GM12864 (cell line): ENCODE measurements around the gene SLC17A2.

Source experiments
- DNase-seq: peaks from one replicate; pipeline ENCODE4 v3.0.0-alpha.2; 2011; ENCODE audit warnings: low read depth
- H3K4me3 ChIP-seq: 2 replicates; pipeline ENCODE4 v1.5.1; 2011; ENCODE audit warnings: mild to moderate bottlenecking, low read depth, low read length, control low read depth
- TF ChIP-seq, protein P1 (sequence below): IDR thresholded peaks from 2 replicates; pipeline ENCODE4 v1.5.1; 2011; ENCODE audit warnings: low read depth, mild to moderate bottlenecking, moderate library complexity, low read length, control low read depth, inconsistent platforms; ENCODE audit errors: missing control alignments

Gene SLC17A2

DNA sequence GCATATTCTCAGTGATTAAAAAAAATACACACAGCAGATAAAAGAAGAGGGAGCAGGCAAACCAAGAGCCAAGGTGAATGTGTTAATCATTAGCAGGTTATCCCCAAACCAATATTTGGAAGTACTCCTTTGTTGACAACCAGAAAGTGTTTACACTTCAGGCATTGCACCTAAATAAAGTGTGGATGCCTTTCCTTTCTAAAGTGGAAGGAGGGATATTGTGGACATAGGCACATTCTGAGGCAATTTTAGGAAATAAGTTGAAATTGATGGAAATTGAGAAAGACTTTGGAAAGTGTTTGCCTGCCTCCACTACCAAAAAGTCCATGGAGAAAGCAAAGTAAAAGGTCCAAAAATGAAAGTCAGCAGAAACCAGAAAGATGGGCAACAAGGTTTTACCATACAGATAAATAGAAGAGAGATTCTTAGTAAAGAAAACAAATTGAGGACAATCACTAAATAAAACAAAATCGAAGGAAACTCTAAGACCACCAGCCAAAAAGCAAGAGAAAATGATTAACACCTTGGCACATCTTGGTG lies 22.9 kb downstream of the SLC17A2 start:
- TF ChIP-seq, protein P1, sequence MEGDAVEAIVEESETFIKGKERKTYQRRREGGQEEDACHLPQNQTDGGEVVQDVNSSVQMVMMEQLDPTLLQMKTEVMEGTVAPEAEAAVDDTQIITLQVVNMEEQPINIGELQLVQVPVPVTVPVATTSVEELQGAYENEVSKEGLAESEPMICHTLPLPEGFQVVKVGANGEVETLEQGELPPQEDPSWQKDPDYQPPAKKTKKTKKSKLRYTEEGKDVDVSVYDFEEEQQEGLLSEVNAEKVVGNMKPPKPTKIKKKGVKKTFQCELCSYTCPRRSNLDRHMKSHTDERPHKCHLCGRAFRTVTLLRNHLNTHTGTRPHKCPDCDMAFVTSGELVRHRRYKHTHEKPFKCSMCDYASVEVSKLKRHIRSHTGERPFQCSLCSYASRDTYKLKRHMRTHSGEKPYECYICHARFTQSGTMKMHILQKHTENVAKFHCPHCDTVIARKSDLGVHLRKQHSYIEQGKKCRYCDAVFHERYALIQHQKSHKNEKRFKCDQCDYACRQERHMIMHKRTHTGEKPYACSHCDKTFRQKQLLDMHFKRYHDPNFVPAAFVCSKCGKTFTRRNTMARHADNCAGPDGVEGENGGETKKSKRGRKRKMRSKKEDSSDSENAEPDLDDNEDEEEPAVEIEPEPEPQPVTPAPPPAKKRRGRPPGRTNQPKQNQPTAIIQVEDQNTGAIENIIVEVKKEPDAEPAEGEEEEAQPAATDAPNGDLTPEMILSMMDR, result no peak
- no peak overlapping the region for H3K4me3 ChIP-seq
- no peak for DNase-seq

DNA sequence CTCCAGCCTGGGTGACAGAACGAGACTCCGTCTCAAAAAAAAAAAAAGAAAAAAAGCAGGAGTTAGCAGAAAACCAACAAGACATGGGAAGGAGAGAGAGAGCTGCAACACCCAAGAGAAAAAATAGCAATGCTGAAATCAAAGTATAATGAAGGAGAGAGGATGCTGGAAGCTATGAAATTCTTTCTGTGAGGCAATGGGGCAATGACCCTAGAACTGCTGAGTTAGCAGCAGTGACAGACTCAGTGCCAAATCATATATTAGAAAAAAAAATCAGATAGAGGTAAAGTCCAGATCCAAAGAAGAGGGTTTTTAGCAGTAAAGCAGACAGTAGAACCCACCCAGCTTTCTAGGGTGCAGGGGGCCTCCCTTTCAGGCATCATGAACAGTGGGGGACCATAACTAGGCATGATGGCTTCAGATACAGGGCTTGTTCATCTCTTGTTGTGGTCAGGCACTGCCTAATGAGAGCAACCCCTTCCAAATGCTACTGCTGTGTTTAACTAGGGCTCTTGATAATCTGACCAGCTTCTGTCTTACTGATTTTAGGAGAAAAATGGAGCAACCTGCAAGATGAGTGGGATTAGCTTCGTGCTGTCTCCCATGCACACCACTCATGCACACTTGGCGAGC lies 26.9 kb downstream of the SLC17A2 start:
- TF ChIP-seq, protein P1, result no peak
- DNase-seq, result no peak
- H3K4me3 ChIP-seq, result no peak overlapping the region

DNA sequence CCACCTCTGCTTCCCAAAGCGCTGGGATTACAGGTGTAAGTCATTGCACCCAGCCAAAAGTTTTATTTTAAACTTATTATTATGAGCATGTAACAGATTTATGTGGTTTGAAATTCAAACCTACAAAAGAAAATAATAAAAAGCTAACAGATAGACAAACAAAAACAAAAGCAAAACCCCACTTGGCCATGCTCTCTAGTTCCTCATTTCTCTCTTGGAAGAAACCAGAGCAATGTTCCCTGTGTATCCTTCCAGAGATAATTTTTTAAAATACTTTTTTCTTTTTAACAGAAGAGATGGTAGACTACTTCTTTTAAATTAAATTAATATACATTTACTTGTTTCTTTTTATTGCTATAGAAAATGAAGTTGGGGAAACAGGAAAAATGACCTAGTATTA lies 28.4 kb downstream of the SLC17A2 start:
- TF ChIP-seq, protein P1, result no peak
- H3K4me3 ChIP-seq, result no peak overlapping the region
- no peak for DNase-seq

DNA sequence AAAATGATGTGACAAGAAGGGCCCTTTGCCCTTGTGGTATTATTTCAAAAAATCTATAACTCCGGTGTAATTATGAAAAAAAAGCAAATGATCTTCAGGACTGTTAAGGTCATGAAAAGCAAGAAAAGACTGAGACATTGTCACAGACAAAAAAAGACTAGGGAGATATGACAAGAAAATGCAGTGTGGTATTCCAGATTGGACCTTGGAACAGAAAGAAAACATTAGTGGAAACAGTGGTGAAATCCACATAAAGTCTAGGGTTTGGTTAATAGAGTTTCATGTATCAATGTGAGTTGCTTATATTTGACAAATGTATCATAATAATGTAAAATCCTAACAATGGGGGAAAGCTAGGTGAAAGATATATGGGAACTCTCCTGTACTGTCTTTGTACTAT lies 29.6 kb downstream of the SLC17A2 start:
- H3K4me3 ChIP-seq, result no peak overlapping the region
- TF ChIP-seq, protein P1, result no peak
- DNase-seq, result no peak

DNA sequence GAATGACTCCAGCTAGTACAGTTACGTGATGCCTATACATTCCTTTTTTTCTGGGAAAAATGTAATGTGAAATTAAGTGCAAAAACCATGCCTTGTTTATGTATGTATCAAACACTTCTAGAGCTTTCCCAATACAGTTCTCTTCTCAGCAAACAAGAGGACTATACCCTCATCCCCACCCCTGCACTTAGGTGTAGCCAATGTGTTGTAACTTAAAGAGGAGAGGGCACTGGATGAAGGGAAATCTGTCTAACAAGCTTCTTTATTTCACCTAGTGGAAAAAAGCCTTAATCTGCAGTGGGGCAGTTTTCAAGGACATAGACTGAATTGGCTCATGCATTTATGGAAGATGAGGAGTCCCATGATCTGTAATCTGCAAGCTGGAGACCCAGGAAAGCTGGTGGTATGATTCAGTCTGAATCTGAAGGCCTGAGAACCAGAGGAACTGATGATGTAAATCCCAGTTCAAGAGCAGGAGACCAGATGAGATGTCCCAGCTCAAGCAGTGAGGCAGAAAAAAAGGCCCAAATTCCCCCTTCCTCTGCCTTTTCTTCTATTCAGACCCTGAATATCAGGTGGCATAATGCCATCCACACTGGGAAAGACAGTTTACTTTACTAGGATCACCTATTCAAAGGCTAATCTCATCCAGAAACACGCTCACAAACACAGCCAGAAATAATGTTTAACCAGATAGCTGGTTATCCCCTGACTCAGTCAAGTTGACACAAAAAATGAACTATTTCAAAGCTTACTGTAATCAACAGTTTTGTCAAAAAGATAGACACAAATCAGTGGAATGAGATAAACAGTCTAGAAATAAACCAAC lies 30.7 kb downstream of the SLC17A2 start:
- no peak for DNase-seq
- no peak overlapping the region for H3K4me3 ChIP-seq
- TF ChIP-seq, protein P1, result no peak

DNA sequence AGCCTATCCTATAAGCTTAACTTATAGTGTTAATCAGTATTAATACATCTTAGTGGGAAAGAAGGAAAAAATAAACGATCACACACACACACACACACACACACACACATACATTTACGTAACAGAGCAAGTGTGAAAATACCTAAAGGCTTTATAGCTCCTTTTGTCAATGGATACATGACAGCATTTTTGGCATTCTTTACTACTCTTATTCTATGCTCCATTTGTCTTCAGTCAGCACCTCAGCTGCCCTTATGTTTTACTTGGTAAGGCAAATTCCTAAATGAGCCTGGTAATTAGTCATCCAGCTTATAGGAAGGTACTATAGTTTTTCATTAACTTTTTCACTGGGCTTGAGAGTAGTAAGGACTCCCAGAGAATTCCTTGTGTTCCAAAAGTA lies 31.4 kb downstream of the SLC17A2 start:
- no peak overlapping the region for H3K4me3 ChIP-seq
- DNase-seq, result no peak
- TF ChIP-seq, protein P1, result no peak
